Stimulated activated CD8-positive, alpha-beta memory T cell treated with anti-CD3 and anti-CD28 coated beads, Interleukin-15, amount 100 ng/mL, for 1 hour (primary cell): Measurements from ENCODE around the gene CHKA.
A peak's percentile ranks its signal among the peaks of the same experiment; 100 is the strongest.

Experiments used
- DNase-seq: peaks from one replicate; pipeline ENCODE4 v3.0.0-alpha.2; 2020; ENCODE audit warnings: low read depth

The CHKA gene

GRCh38 chr11:68012843-68013610 is 108.2 kb downstream of the CHKA start:
- DNase-seq = no peak

GRCh38 chr11:68012044-68012842 is 108.9 kb downstream of the CHKA start:
- DNase-seq = no peak

GRCh38 chr11:68011051-68011943 is 109.9 kb downstream of the CHKA start:
- DNase-seq = no peak

GRCh38 chr11:68010090-68011041 is 110.8 kb downstream of the CHKA start, which contains the start of gene ALDH3B1:
ALDH3B1 (plus strand) TSS chr11:68010327; CDS start chr11:68015298, 4,971 bp downstream.
- DNase-seq = no peak

- DNase-seq = no peak
Observed at GRCh38 chr11:68009391-68010089, 111.6 kb downstream of the CHKA start.

- no peak for DNase-seq
Observed at GRCh38 chr11:68008381-68009337, 112.5 kb downstream of the CHKA start.

GRCh38 chr11:68007498-68008380 is 113.4 kb downstream of the CHKA start:
- DNase-seq = no peak

GRCh38 chr11:68006606-68007166 is 114.5 kb downstream of the CHKA start:
- no peak for DNase-seq

- DNase-seq = no peak
Observed at GRCh38 chr11:68004551-68005335, 116.4 kb downstream of the CHKA start.

GRCh38 chr11:68003846-68004550 is 117.2 kb downstream of the CHKA start, which contains the start of gene UNC93B1:
UNC93B1 (minus strand) TSS chr11:68004097; CDS start chr11:68004043, 54 bp downstream.
- DNase-seq = peak; percentile 52

- peak; percentile 20 for DNase-seq
Observed at GRCh38 chr11:68002938-68003845, 118.0 kb downstream of the CHKA start.
